ENCODE measurements around the gene FLT1. TPM values are rescaled to one million over a fixed set of nuclear protein-coding genes. Genes with fewer than 3 reads are reported as not detected.
A peak's percentile ranks its signal among the peaks of the same experiment; 100 is the strongest.

FLT1 gene
- total RNA-seq, 1 experiment from 2014 or later, result 0.25 TPM

GRCh38 chr13:28415994-28416421 is 78.9 kb downstream of the FLT1 start:
- intact Hi-C loops (cut with micrococcal nuclease), result no loop called here
- Histone ChIP-seq H3K27me3 (ENCODE audit: insufficient read depth, low read length) (no peaks in the 10 kb centered on the region), H3K4me3 (replicated peaks in 1 of 2; ENCODE audit: low read depth in 1 of 2, low read length in 2 of 2) (no peak overlapping the region), H3K9me2 (ENCODE audit: insufficient read depth) (no peaks in the 10 kb centered on the region), H3K27ac (ENCODE audit: low read depth, low read length) (no peak overlapping the region), H3K9me3 (ENCODE audit: control insufficient read depth in 1 of 2, insufficient read depth in 1 of 2, low read depth in 1 of 2, low read length in 2 of 2) (no peaks in the 10 kb centered on the region), H3K9ac (ENCODE audit: low read length) (no peak overlapping the region), H2AFZ (ENCODE audit: low read depth, low read length, poor library complexity, severe bottlenecking) (no peak overlapping the region), H3K79me2 (ENCODE audit: insufficient read depth, low read length) (no peaks in the 10 kb centered on the region), H3K4me1 (ENCODE audit: control insufficient read depth in 1 of 2, insufficient read depth in 2 of 2, low read length in 2 of 2) (no peaks in the 10 kb centered on the region), H4K20me1 (ENCODE audit: insufficient read depth) (no peaks in the 10 kb centered on the region), H3K36me3 (ENCODE audit: control insufficient read depth in 1 of 2, insufficient read depth in 2 of 2, low read length in 2 of 2) (no peaks in the 10 kb centered on the region), H3K4me2 (ENCODE audit: low read length) (no peak overlapping the region)
- BruUV-seq (replicated peaks), result no TSS peak
- TF ChIP-seq JUND (IDR thresholded peaks at IDR 0.05) (no peak), ZFX (IDR thresholded peaks at IDR 0.05) (no peak), EZH2phosphoT487 (IDR thresholded peaks at IDR 0.05; ENCODE audit: borderline replicate concordance) (no peak), ZNF274 (IDR thresholded peaks at IDR 0.05; ENCODE audit: low read depth, low read length) (no peak), TCF7L2 (IDR thresholded peaks at IDR 0.05; ENCODE audit: borderline replicate concordance, extremely low read depth, insufficient read depth, insufficient read length) (no peak), ZBTB33 (IDR thresholded peaks at IDR 0.05; ENCODE audit: extremely low read depth, insufficient replicate concordance, low read length) (no peak), MAX (IDR thresholded peaks at IDR 0.05) (no peak), CTCF (IDR thresholded peaks at IDR 0.05 in 2 of 3, conservative IDR thresholded peaks at IDR 0.05 in 1 of 3; ENCODE audit: borderline replicate concordance in 1 of 3, insufficient read depth in 1 of 3, low read depth in 2 of 3, low read length in 2 of 3) (0 out of 6 replicates have a peak, but pooled peaks of 1 of the 3 experiments have one; percentile 14), RAD21 (IDR thresholded peaks at IDR 0.05; ENCODE audit: low read depth) (peak; percentile 7; the same call in 1 of the 2 replicates), ELF1 (IDR thresholded peaks at IDR 0.05; ENCODE audit: borderline replicate concordance, low read depth) (no peak), CBX3 (IDR thresholded peaks at IDR 0.05; ENCODE audit: low read depth) (no peak), CEBPB (IDR thresholded peaks at IDR 0.05; ENCODE audit: low read depth) (no peak), POLR2AphosphoS5 (IDR thresholded peaks at IDR 0.05; ENCODE audit: low read depth, low read length) (no peak)
- TF ChIP-seq, protein P1, sequence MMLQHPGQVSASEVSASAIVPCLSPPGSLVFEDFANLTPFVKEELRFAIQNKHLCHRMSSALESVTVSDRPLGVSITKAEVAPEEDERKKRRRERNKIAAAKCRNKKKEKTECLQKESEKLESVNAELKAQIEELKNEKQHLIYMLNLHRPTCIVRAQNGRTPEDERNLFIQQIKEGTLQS (IDR thresholded peaks at IDR 0.05), result no peak
- DNase-seq (ENCODE audit: low read depth, low spot score), result peak; percentile 1
- RAD21 ChIA-PET (ENCODE audit: low non-redundant PET in 1 of 2, low total read pairs in 2 of 2, uncharacterized antibody in 2 of 2, unreplicated experiment in 2 of 2), result no interaction called here
- ATAC-seq, result peak; percentile 72
- POLR2A ChIA-PET, result no interaction called here
- CTCF ChIA-PET, result no interaction called here
